Measurements from ENCODE around the gene SMAP1. TPM values are rescaled to one million over a fixed set of nuclear protein-coding genes. Genes with fewer than 3 reads are reported as not detected.

SMAP1 gene
- polyA plus RNA-seq, 3 donors: 12.6 to 22.1 (median 20.3) TPM

- H3K27me3 ChIP-seq (ENCODE audit: control insufficient read depth in 2 of 2, insufficient read depth in 2 of 2, low read length in 2 of 2): no peaks in the 10 kb centered on the region
- H3K27ac Mint-ChIP-seq: no peak overlapping the region
- no peaks in the 10 kb centered on the region for H3K36me3 ChIP-seq (replicated peaks in 1 of 2; ENCODE audit: control insufficient read depth in 1 of 2, insufficient read depth in 2 of 2, low read length in 2 of 2)
- H3K4me1 Mint-ChIP-seq: no peaks in the 10 kb centered on the region
- 94% methylated on average over 23 of the region's 36 CpGs for WGBS (ENCODE audit: insufficient coverage)
- H3K4me3 Mint-ChIP-seq: no peak overlapping the region
- no peaks in the 10 kb centered on the region for H3K4me1 ChIP-seq (ENCODE audit: control insufficient read depth in 1 of 2, insufficient read depth in 2 of 2, low read length in 2 of 2)
- H2AFZ ChIP-seq (ENCODE audit: insufficient read depth, low read depth, low read length, poor library complexity, severe bottlenecking): no peak overlapping the region
- peaks cover 5 to 18% (median 13%) of the 10 kb centered on the region in 7 donors for H3K9me3 Mint-ChIP-seq
- H3K4me3 ChIP-seq (replicated peaks in 1 of 3; ENCODE audit: low read depth in 2 of 3, low read length in 3 of 3): no peak overlapping the region
- no peak overlapping the region for H3K4me2 ChIP-seq (replicated peaks; ENCODE audit: extremely low read depth, low read length, poor library complexity, severe bottlenecking)
- H3K9ac ChIP-seq (ENCODE audit: insufficient read depth, low read length, poor library complexity, severe bottlenecking): no peak overlapping the region
- peaks cover 0 to 1% (median 0%) of the 10 kb centered on the region in 3 donors for H3K27me3 Mint-ChIP-seq (ENCODE audit: low read depth in 3 of 3)
- DNase-seq: no peak
- no peak overlapping the region for H3K27ac ChIP-seq (ENCODE audit: low read depth in 1 of 2, low read length in 2 of 2)
- peaks cover 9 to 12% of the 10 kb centered on the region in 2 donors for H3K9me3 ChIP-seq (replicated peaks in 1 of 2; ENCODE audit: control insufficient read depth in 1 of 2, insufficient read depth in 1 of 2, low read length in 2 of 2)
- H4K20me1 ChIP-seq (ENCODE audit: insufficient read depth, low read length): no peaks in the 10 kb centered on the region
- no peaks in the 10 kb centered on the region for H3K79me2 ChIP-seq (ENCODE audit: insufficient read depth, low read length)
- TF ChIP-seq CTCF (IDR thresholded peaks at IDR 0.05): no peak
- no peaks in the 10 kb centered on the region for H3K36me3 Mint-ChIP-seq
- intact Hi-C loops (cut with micrococcal nuclease): no loop called here
These were observed 40.0 kb upstream of the SMAP1 start for GRCh38 chr6:70627500-70628254.

- Histone ChIP-seq H3K36me3 (replicated peaks in 1 of 2; ENCODE audit: control insufficient read depth in 1 of 2, insufficient read depth in 2 of 2, low read length in 2 of 2) (no peaks in the 10 kb centered on the region), H3K9me3 (replicated peaks in 1 of 2; ENCODE audit: control insufficient read depth in 1 of 2, insufficient read depth in 1 of 2, low read length in 2 of 2) (peaks cover 9 to 12% of the 10 kb centered on the region in 2 donors), H3K4me3 (replicated peaks in 1 of 3; ENCODE audit: low read depth in 2 of 3, low read length in 3 of 3) (no peak overlapping the region), H3K79me2 (ENCODE audit: insufficient read depth, low read length) (no peaks in the 10 kb centered on the region), H3K9ac (ENCODE audit: insufficient read depth, low read length, poor library complexity, severe bottlenecking) (no peak overlapping the region), H3K4me2 (replicated peaks; ENCODE audit: extremely low read depth, low read length, poor library complexity, severe bottlenecking) (no peak overlapping the region), H3K4me1 (ENCODE audit: control insufficient read depth in 1 of 2, insufficient read depth in 2 of 2, low read length in 2 of 2) (no peaks in the 10 kb centered on the region), H3K27me3 (ENCODE audit: control insufficient read depth in 2 of 2, insufficient read depth in 2 of 2, low read length in 2 of 2) (no peaks in the 10 kb centered on the region), H4K20me1 (ENCODE audit: insufficient read depth, low read length) (no peaks in the 10 kb centered on the region), H2AFZ (ENCODE audit: insufficient read depth, low read depth, low read length, poor library complexity, severe bottlenecking) (no peak overlapping the region), H3K27ac (ENCODE audit: low read depth in 1 of 2, low read length in 2 of 2) (no peak overlapping the region)
- H3K4me3 Mint-ChIP-seq: no peak overlapping the region
- peaks cover 0 to 4% (median 3%) of the 10 kb centered on the region in 3 donors for H3K27me3 Mint-ChIP-seq (ENCODE audit: low read depth in 3 of 3)
- DNase-seq: no peak
- no CpG with 5 or more reads among the region's 1 CpG for WGBS (ENCODE audit: insufficient coverage)
- TF ChIP-seq CTCF (IDR thresholded peaks at IDR 0.05): no peak
- H3K27ac Mint-ChIP-seq: no peak overlapping the region
- H3K4me1 Mint-ChIP-seq: no peaks in the 10 kb centered on the region
- peaks cover 5 to 20% (median 13%) of the 10 kb centered on the region in 7 donors for H3K9me3 Mint-ChIP-seq
- intact Hi-C loops (cut with micrococcal nuclease): no loop called here
- no peaks in the 10 kb centered on the region for H3K36me3 Mint-ChIP-seq
These were observed 37.8 kb upstream of the SMAP1 start for GRCh38 chr6:70629929-70630328.
